Mucosa of stomach (tissue), 1 donor: ENCODE results near the gene TMEM231.
"Not testable (repeated sequence)": the region's sequence is repeated elsewhere in the genome, so short reads cannot be mapped to it uniquely, and the experiment has no call there.

ENCODE experiments used
- H3K27me3 ChIP-seq: one replicate; pipeline ENCODE4 v1.7.0; 2013; ENCODE audit warnings: mild to moderate bottlenecking, low read length; ENCODE audit not compliant: control insufficient read depth, insufficient read depth
- H3K36me3 ChIP-seq: one replicate; pipeline ENCODE4 v1.7.0; 2013; ENCODE audit warnings: low read length; ENCODE audit not compliant: control insufficient read depth, insufficient read depth
- H3K4me1 ChIP-seq: one replicate; pipeline ENCODE4 v1.7.0; 2013; ENCODE audit warnings: mild to moderate bottlenecking, low read length; ENCODE audit not compliant: control insufficient read depth, insufficient read depth
- H3K4me3 ChIP-seq: one replicate; pipeline ENCODE4 v1.7.0; 2013; ENCODE audit warnings: low read length
- H3K9ac ChIP-seq: one replicate; pipeline ENCODE4 v1.7.0; 2013; ENCODE audit warnings: mild to moderate bottlenecking, low read length, moderate library complexity
- H3K9me3 ChIP-seq: one replicate; pipeline ENCODE4 v1.7.0; 2013; ENCODE audit warnings: mild to moderate bottlenecking, low read length, moderate library complexity; ENCODE audit not compliant: control insufficient read depth
- donor health status: Pancreatic carcinoma.

Gene TMEM231

GRCh38 chr16:75565640-75566039 is 9.6 kb upstream of the TMEM231 start:
- Histone ChIP-seq H3K9me3 (no peaks in the 10 kb centered on the region), H3K36me3 (peaks cover 9% of the 10 kb centered on the region), H3K27me3 (peaks cover 2% of the 10 kb centered on the region), H3K4me1 (peaks cover 29% of the 10 kb centered on the region), H3K9ac (peak overlapping the region; percentile 90), H3K4me3 (peak overlapping the region; percentile 97)

- Histone ChIP-seq H3K9ac (no peak overlapping the region), H3K27me3 (peaks cover 8% of the 10 kb centered on the region), H3K36me3 (no peaks in the 10 kb centered on the region), H3K9me3 (no peaks in the 10 kb centered on the region), H3K4me1 (peaks cover 10% of the 10 kb centered on the region), H3K4me3 (no peak overlapping the region)
Observed at GRCh38 chr16:75559564-75560372, 3.7 kb upstream of the TMEM231 start.

- H3K9me3 ChIP-seq, result no peaks in the 10 kb centered on the region
- H3K36me3 ChIP-seq, result no peaks in the 10 kb centered on the region
- H3K4me3 ChIP-seq, result no peak overlapping the region
- no peak overlapping the region for H3K9ac ChIP-seq
- H3K27me3 ChIP-seq, result peaks cover 8% of the 10 kb centered on the region
- H3K4me1 ChIP-seq, result peaks cover 10% of the 10 kb centered on the region
Observed at GRCh38 chr16:75558846-75559401, 2.9 kb upstream of the TMEM231 start.

- peaks cover 10% of the 10 kb centered on the region for H3K4me1 ChIP-seq
- no peaks in the 10 kb centered on the region for H3K36me3 ChIP-seq
- H3K27me3 ChIP-seq, result peaks cover 8% of the 10 kb centered on the region
- H3K9me3 ChIP-seq, result no peaks in the 10 kb centered on the region
- H3K4me3 ChIP-seq, result peak overlapping the region; percentile 89
- H3K9ac ChIP-seq, result no peak overlapping the region
Observed at GRCh38 chr16:75556431-75556950, 439 bp upstream of the TMEM231 start.

- H3K4me1 ChIP-seq, result peaks cover 10% of the 10 kb centered on the region
- H3K9me3 ChIP-seq, result no peaks in the 10 kb centered on the region
- no peaks in the 10 kb centered on the region for H3K36me3 ChIP-seq
- H3K27me3 ChIP-seq, result peaks cover 4% of the 10 kb centered on the region
- H3K9ac ChIP-seq, result peak overlapping the region; percentile 65
- peak overlapping the region; percentile 89 for H3K4me3 ChIP-seq
Observed at GRCh38 chr16:75555213-75555706, 792 bp downstream of the TMEM231 start.

- Histone ChIP-seq H3K9ac (no peak overlapping the region), H3K4me3 (no peak overlapping the region), H3K4me1 (peaks cover 10% of the 10 kb centered on the region), H3K9me3 (no peaks in the 10 kb centered on the region), H3K36me3 (no peaks in the 10 kb centered on the region), H3K27me3 (no peaks in the 10 kb centered on the region)
Observed at GRCh38 chr16:75552951-75553350, 3.1 kb downstream of the TMEM231 start.

- Histone ChIP-seq H3K27me3 (no peaks in the 10 kb centered on the region), H3K9me3 (no peaks in the 10 kb centered on the region), H3K36me3 (no peaks in the 10 kb centered on the region), H3K4me3 (no peak overlapping the region), H3K9ac (no peak overlapping the region), H3K4me1 (peaks cover under 1% of the 10 kb centered on the region)
Observed at GRCh38 chr16:75550211-75550662, 5.8 kb downstream of the TMEM231 start.

GRCh38 chr16:75548456-75548855 is 7.6 kb downstream of the TMEM231 start:
- not testable (repeated sequence) for H3K4me1 ChIP-seq, H3K36me3 ChIP-seq, H3K27me3 ChIP-seq, H3K9me3 ChIP-seq, H3K4me3 ChIP-seq, H3K9ac ChIP-seq

- Histone ChIP-seq H3K9me3 (no peaks in the 10 kb centered on the region), H3K9ac (no peak overlapping the region), H3K4me3 (no peak overlapping the region), H3K36me3 (no peaks in the 10 kb centered on the region), H3K27me3 (no peaks in the 10 kb centered on the region), H3K4me1 (no peaks in the 10 kb centered on the region)
Observed at GRCh38 chr16:75546293-75546692, 9.8 kb downstream of the TMEM231 start.

GRCh38 chr16:75545879-75546278 is 10.2 kb downstream of the TMEM231 start:
- H3K9me3 ChIP-seq, H3K36me3 ChIP-seq, H3K9ac ChIP-seq, H3K27me3 ChIP-seq, H3K4me3 ChIP-seq, H3K4me1 ChIP-seq: not testable (repeated sequence)

- H3K4me1 ChIP-seq, H3K36me3 ChIP-seq, H3K4me3 ChIP-seq, H3K9me3 ChIP-seq, H3K9ac ChIP-seq, H3K27me3 ChIP-seq: not testable (repeated sequence)
Observed at GRCh38 chr16:75542462-75542861, 13.6 kb downstream of the TMEM231 start.

- H3K36me3 ChIP-seq, result no peaks in the 10 kb centered on the region
Observed at GRCh38 chr16:75541236-75541635, 14.8 kb downstream of the TMEM231 start.

More at GRCh38 chr16:75541236-75541635, 14.8 kb downstream of the TMEM231 start:
- Histone ChIP-seq H3K4me1 (no peaks in the 10 kb centered on the region), H3K9me3 (no peaks in the 10 kb centered on the region), H3K27me3 (no peaks in the 10 kb centered on the region), H3K9ac (no peak overlapping the region), H3K4me3 (no peak overlapping the region)
